Upper lobe of left lung (tissue), 6 donors: ENCODE data around the gene MICAL3. TPM values are rescaled to one million over a fixed set of nuclear protein-coding genes. Genes with fewer than 3 reads are reported as not detected.

ENCODE experiments used
- ATAC-seq, 2 donors: fragments of 200-7000 bp; cut with Tn5 transposase; one replicate each; pipeline ENCODE4 v1.9.1; 2022; ENCODE audit warnings: mild to moderate bottlenecking in 2 of 2, moderate library complexity in 2 of 2; ENCODE audit not compliant: low FRiP score in 2 of 2
- DNase-seq, 2 donors: peaks; one replicate each; pipeline ENCODE4 v3.0.0-alpha.2; 2019 to 2020
- H3K27ac ChIP-seq, 4 donors: fragments of 200-600 bp; sonication (generic); one replicate each; pipeline ENCODE4 v1.5.1; 2016 to 2019
- H3K27me3 ChIP-seq, 4 donors: fragments of 200-600 bp; sonication (generic); one replicate each; pipeline ENCODE4 v1.5.1; 2017 to 2019
- H3K36me3 ChIP-seq, 4 donors: fragments of 200-600 bp; sonication (generic); one replicate each; pipeline ENCODE4 v1.5.1; 2016 to 2019
- H3K4me1 ChIP-seq, 4 donors: fragments of 200-600 bp; sonication (generic); one replicate each; pipeline ENCODE4 v1.5.1; 2018 to 2019
- H3K4me3 ChIP-seq, 4 donors: fragments of 200-600 bp; sonication (generic); one replicate each; pipeline ENCODE4 v1.5.1; 2017 to 2019; ENCODE audit warnings: mild to moderate bottlenecking in 2 of 4, moderate library complexity in 1 of 4
- H3K9me3 ChIP-seq, 4 donors: fragments of 200-600 bp; sonication (generic); one replicate each; pipeline ENCODE4 v1.5.1; 2018 to 2019
- EP300 ChIP-seq, 4 donors: sonication (generic); formaldehyde crosslinking; IDR thresholded peaks; one replicate each; pipeline ENCODE4 v1.5.1; 2017; ENCODE audit warnings: antibody characterized with exemption in 4 of 4, control low read depth in 2 of 4
- POLR2A ChIP-seq, 4 donors: fragments of 450-650 bp; IDR thresholded peaks; one replicate each; pipeline ENCODE4 v1.5.1; 2016 to 2017; ENCODE audit warnings: antibody characterized with exemption in 4 of 4, mild to moderate bottlenecking in 2 of 4
- POLR2AphosphoS5 ChIP-seq, 2 donors: sonication (generic); formaldehyde crosslinking; IDR thresholded peaks; one replicate each; pipeline ENCODE4 v1.5.1; 2017; ENCODE audit warnings: antibody characterized with exemption in 2 of 2
- WGBS, 2 donors: methylation state at CpG; one replicate each; pipeline ENCODE4 v1.1.5; 2017 to 2018; 5-methylcytosine and 5-hydroxymethylcytosine counted together
- total RNA-seq, 6 donors: library from RNA; depleted of rRNA in 4 of 6; stranded (reverse); fragments of >200 nt in 4 of 6; gene quantifications; one replicate each; pipeline versions ENCODE4 v1.1.0 to v1.2.1, GENCODE V29; 2016 to 2021
- TF ChIP-seq, protein P1 (sequence below), 6 experiments: fragments of 450-650 bp in 4 of 6; fragments of 200-600 bp in 2 of 6; sonication (generic) in 2 of 6; IDR thresholded peaks; one replicate each; pipeline ENCODE4 v1.5.1; 2016 to 2019; ENCODE audit warnings: antibody characterized with exemption in 6 of 6
- donor health status: DM: no; HTN: no; CAD: no; lungs with moderate emphysema.
- donor health status: DM: no; HTN: yes; CAD: no; lungs with severe emphysema.

The MICAL3 gene
- total RNA-seq, 6 donors from 2014 or later: 6.4 to 39.8 (median 23.4) TPM

DNA sequence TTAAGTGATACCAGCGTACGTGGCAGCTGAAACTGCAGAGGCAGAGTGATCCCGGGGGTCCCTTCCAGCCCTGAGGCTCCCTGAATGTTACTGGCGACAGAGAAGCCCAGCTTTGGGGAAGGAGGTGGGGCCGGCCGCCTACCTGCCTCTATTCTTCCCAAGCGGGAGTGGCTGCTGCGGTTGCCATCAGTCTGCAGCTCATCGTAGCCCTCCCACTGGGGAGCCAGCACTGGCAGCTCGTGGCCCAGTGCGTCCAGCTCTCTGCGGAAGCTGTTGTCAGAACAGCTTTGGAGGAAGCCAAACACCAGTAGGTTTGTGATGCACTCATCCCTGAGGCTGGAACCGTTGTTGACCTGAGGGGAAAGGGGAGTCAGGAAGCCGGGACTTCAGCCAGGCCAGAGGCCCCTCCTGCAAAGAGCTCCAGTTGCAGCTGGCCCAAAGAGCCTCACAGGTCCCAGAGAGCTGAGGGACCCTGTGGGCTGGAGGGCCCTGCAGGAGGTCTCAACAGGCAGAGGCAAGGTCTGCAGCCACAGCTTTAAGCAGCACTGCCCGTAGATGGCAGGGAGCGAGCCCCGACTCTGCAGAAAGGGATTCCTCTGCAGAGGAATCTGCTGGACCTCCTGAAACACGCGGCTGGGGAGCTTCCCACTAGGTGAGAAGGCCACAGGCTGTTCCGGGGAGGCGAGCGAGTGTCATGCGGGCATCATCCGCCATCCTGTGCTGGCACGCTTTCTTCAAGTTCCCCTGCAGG, 280.5 kb downstream of the MICAL3 start:
- ATAC-seq (no peak), DNase-seq (no peak)
- no peaks in the 10 kb centered on the region for H3K27me3 ChIP-seq
- TF ChIP-seq POLR2AphosphoS5 (IDR thresholded peaks at IDR 0.05) (no peak), POLR2A (IDR thresholded peaks at IDR 0.05) (no peak), EP300 (IDR thresholded peaks at IDR 0.05) (no peak)
- no peaks in the 10 kb centered on the region for H3K9me3 ChIP-seq
- 87 to 93% methylated on average over 5 to 20 of the region's 25 CpGs for WGBS, 2 donors
- no peak overlapping the region for H3K27ac ChIP-seq
- H3K4me3 ChIP-seq: no peak overlapping the region
- H3K36me3 ChIP-seq: peaks cover 0 to 13% (median 3%) of the 10 kb centered on the region in 4 donors
- peaks cover 0 to 7% (median 3%) of the 10 kb centered on the region in 4 donors for H3K4me1 ChIP-seq

DNA sequence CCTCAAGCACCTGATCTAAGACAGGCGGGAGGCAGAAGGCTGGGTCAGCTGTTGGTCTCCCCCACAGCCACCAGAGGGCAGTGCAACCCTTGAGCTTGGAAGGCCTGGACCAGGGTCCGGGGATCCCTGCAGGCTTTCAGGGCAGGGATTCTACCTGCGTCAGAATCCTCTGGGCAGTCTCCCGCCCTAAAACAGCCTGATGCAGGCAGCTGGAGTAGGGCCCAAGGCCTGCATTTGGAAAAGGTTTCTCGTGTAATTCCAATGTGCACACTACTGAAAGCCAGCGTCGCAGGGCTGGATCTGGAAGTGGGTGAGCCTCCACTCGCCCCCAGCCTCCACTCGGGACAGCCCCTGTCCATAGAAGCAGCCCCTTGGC, 281.8 kb downstream of the MICAL3 start:
- H3K27ac ChIP-seq: no peak overlapping the region
- 63 to 93% methylated on average over 5 to 8 of the region's 9 CpGs for WGBS, 2 donors
- ATAC-seq: peak; percentile 67 to 70
- H3K36me3 ChIP-seq: peaks cover 0 to 20% (median 16%) of the 10 kb centered on the region in 4 donors
- no peak overlapping the region for H3K4me3 ChIP-seq
- no peaks in the 10 kb centered on the region for H3K9me3 ChIP-seq
- no peaks in the 10 kb centered on the region for H3K27me3 ChIP-seq
- DNase-seq: peak in 1 of 2 donors; percentile 47
- peaks cover 0 to 7% (median 3%) of the 10 kb centered on the region in 4 donors for H3K4me1 ChIP-seq
- TF ChIP-seq, protein P1, sequence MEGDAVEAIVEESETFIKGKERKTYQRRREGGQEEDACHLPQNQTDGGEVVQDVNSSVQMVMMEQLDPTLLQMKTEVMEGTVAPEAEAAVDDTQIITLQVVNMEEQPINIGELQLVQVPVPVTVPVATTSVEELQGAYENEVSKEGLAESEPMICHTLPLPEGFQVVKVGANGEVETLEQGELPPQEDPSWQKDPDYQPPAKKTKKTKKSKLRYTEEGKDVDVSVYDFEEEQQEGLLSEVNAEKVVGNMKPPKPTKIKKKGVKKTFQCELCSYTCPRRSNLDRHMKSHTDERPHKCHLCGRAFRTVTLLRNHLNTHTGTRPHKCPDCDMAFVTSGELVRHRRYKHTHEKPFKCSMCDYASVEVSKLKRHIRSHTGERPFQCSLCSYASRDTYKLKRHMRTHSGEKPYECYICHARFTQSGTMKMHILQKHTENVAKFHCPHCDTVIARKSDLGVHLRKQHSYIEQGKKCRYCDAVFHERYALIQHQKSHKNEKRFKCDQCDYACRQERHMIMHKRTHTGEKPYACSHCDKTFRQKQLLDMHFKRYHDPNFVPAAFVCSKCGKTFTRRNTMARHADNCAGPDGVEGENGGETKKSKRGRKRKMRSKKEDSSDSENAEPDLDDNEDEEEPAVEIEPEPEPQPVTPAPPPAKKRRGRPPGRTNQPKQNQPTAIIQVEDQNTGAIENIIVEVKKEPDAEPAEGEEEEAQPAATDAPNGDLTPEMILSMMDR (IDR thresholded peaks at IDR 0.05): peak; percentile 46 to 80 (median 66)
- TF ChIP-seq POLR2A (IDR thresholded peaks at IDR 0.05): no peak
- TF ChIP-seq EP300 (IDR thresholded peaks at IDR 0.05): no peak
- TF ChIP-seq POLR2AphosphoS5 (IDR thresholded peaks at IDR 0.05): no peak

DNA sequence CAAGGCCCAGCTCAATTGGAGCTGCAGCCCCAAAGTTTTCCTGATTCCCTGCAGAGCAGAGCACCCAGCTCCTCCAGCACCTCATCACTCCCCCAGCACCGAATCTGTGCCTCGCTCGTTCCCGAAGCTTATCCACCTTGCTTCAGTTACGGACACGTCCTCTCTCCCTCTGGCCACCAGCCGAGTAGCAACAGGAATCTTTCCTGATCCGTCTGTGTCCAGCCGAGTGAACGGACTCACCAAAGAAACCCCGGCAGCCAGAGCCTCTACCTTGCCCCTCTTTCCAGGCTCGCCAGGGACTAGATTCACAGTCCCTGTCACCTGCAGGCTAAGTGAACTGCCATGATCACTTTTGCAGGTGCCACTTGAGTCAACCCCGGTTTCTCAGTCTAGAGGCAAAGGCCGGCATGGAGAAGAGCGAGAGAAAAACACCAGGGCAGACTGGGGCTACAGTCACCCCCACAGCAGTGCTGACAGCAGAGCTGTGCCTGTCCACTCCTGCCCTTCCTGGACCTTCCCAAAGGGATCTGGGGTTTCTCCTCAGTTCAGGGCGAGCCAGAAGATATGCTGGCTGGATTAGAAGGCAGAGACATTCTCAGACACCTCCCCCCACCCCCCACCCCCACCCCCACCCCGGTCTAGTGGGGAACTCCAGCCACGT, 282.4 kb downstream of the MICAL3 start:
- no peak for DNase-seq
- no peak overlapping the region for H3K27ac ChIP-seq
- no peak for ATAC-seq
- WGBS, 2 donors: 69 to 83% methylated on average over 15 to 17 of the region's 18 CpGs
- TF ChIP-seq POLR2A (IDR thresholded peaks at IDR 0.05): no peak
- TF ChIP-seq EP300 (IDR thresholded peaks at IDR 0.05): no peak
- TF ChIP-seq POLR2AphosphoS5 (IDR thresholded peaks at IDR 0.05): no peak
- TF ChIP-seq, protein P1 (IDR thresholded peaks at IDR 0.05): no peak
- no peaks in the 10 kb centered on the region for H3K27me3 ChIP-seq
- H3K36me3 ChIP-seq: peaks cover 0 to 20% (median 17%) of the 10 kb centered on the region in 4 donors
- no peaks in the 10 kb centered on the region for H3K9me3 ChIP-seq
- peaks cover 0 to 7% (median 3%) of the 10 kb centered on the region in 4 donors for H3K4me1 ChIP-seq
- no peak overlapping the region for H3K4me3 ChIP-seq

DNA sequence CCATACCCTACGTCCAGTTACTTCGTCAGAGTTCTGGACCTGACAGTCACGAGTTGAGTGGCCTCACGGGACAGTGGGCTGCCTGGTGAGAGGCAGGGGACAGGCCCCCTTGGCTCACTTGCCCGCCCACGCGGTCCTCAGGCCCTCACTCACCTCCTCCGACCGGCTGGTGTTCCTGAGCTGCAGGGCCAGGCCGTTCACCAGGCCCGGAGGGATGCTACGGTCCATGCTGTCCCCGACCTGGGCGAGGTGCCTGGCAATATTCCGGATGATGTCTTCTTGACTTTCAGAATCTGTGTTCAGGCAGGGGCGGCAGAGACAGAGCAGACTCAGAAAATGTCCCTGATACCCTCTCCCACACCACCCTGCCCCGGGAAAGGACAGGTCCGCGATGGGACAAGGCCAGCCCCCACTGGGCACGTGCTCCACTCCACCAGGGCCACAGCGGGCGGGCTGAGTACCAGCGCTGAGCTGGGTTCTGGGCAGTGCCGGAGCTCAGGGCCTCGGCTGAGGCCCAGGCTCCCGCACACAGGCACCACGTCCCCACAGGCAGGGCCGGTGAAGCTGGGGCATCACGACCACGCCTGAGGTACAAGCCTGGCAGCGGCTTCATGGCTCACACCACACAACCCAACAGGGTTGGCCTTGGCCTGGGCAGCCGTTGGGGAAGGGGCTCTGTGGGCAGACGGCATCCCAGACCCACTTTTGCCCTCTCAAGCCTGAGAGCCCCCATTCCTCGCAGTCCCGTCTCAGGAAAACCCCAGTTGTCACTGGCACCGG, 285.0 kb downstream of the MICAL3 start:
- TF ChIP-seq POLR2AphosphoS5 (IDR thresholded peaks at IDR 0.05): no peak
- TF ChIP-seq, protein P1 (IDR thresholded peaks at IDR 0.05): no peak
- no peak for TF ChIP-seq POLR2A (IDR thresholded peaks at IDR 0.05)
- no peak for TF ChIP-seq EP300 (IDR thresholded peaks at IDR 0.05)
- Histone ChIP-seq H3K36me3 (peaks cover 11 to 41% (median 21%) of the 10 kb centered on the region in 4 donors), H3K4me1 (peaks cover 0 to 7% (median 3%) of the 10 kb centered on the region in 4 donors), H3K27me3 (no peaks in the 10 kb centered on the region), H3K4me3 (no peak overlapping the region), H3K27ac (no peak overlapping the region), H3K9me3 (no peaks in the 10 kb centered on the region)
- ATAC-seq (no peak), DNase-seq (peak in 1 of 2 donors; percentile 65)
- WGBS, 2 donors: 93 to 95% methylated on average over 28 of the region's 36 CpGs
